HCT116 (cell line): ENCODE results near the gene SSMEM1. TPM values are rescaled to one million over a fixed set of nuclear protein-coding genes. Genes with fewer than 3 reads are reported as not detected.

Experiments used
- ATAC-seq: fragments of 200-7000 bp; cut with Tn5 transposase; 2 replicates; pipeline ENCODE4 v1.9.1; 2020; ENCODE audit warnings: mild to moderate bottlenecking, moderate library complexity
- BruUV-seq: library from RNA; stranded (reverse); fragments of 400-500 nt; replicated peaks from 2 replicates; lab custom pipeline; 2021; lab: Mats Ljungman, UMichigan
- CTCF ChIA-PET: fragments of 300-600 bp; sonication (Branson Sonifier 250); formaldehyde crosslinking; loops from one replicate; lab custom pipeline; 2021; ENCODE audit warnings: antibody characterized with exemption; lab: Charles Lee
- POLR2A ChIA-PET: fragments of 300-600, 350-600 bp; sonication (Branson Sonifier 250); formaldehyde crosslinking; loops from one replicate; lab custom pipeline; 2021; ENCODE audit warnings: antibody characterized with exemption; lab: Charles Lee
- RAD21 ChIA-PET, 2 experiments: fragments of 300-600 bp; sonication (Branson Sonifier 250); formaldehyde crosslinking; loops; one replicate each; lab custom pipeline; 2023; ENCODE audit warnings: low total read pairs in 2 of 2; ENCODE audit not compliant: uncharacterized antibody in 2 of 2, unreplicated experiment in 2 of 2, low non-redundant PET in 1 of 2; lab: Charles Lee
- DNase-seq: peaks from one replicate; pipeline ENCODE4 v3.0.0-alpha.2; 2010; ENCODE audit warnings: low read depth, low spot score
- H2AFZ ChIP-seq: fragments of 200-600 bp; shearing (Covaris generic), sonication (generic); 2 replicates; pipeline ENCODE4 v1.6.1; 2017; ENCODE audit warnings: low read depth, mixed run types, mixed read lengths, antibody characterized with exemption, low read length; ENCODE audit not compliant: poor library complexity, severe bottlenecking
- H3K27ac ChIP-seq: 2 replicates; pipeline ENCODE4 v1.5.1; 2012; ENCODE audit warnings: low read depth, low read length
- H3K27me3 ChIP-seq: fragments of 200-600 bp; sonication (generic); 2 replicates; pipeline ENCODE4 v1.6.1; 2016; ENCODE audit warnings: mixed run types, low read length, mixed read lengths; ENCODE audit not compliant: insufficient read depth
- H3K36me3 ChIP-seq, 2 experiments: fragments of 200-500 bp in 1 of 2; fragments of 200-600 bp in 1 of 2; sonication (Bioruptor generic) in 1 of 2; sonication (generic) in 1 of 2; 2 replicates each; pipeline versions ENCODE4 v1.5.1 to v1.6.1; 2014 to 2016; ENCODE audit warnings: low read length in 2 of 2, inconsistent platforms in 1 of 2, mixed read lengths in 1 of 2, mixed run types in 1 of 2; ENCODE audit not compliant: insufficient read depth in 2 of 2, control insufficient read depth in 1 of 2
- H3K4me1 ChIP-seq, 2 experiments: fragments of 200-600 bp in 1 of 2; sonication (generic) in 1 of 2; 2 replicates each; pipeline versions ENCODE4 v1.5.1 to v1.6.1; 2012 to 2017; ENCODE audit warnings: low read length in 2 of 2, inconsistent platforms in 1 of 2, mild to moderate bottlenecking in 1 of 2, mixed read lengths in 1 of 2, mixed run types in 1 of 2, moderate library complexity in 1 of 2; ENCODE audit not compliant: insufficient read depth in 2 of 2, control insufficient read depth in 1 of 2
- H3K4me2 ChIP-seq: fragments of 200-600 bp; sonication (generic); 2 replicates; pipeline ENCODE4 v1.6.1; 2017; ENCODE audit warnings: mixed run types, low read length, mixed read lengths
- H3K4me3 ChIP-seq, 2 experiments: fragments of 200-600 bp in 1 of 2; sonication (generic) in 1 of 2; replicated peaks in 1 of 2; 2 replicates each; pipeline ENCODE4 v1.5.1; 2011 to 2016; ENCODE audit warnings: low read length in 2 of 2, control low read depth in 1 of 2, low read depth in 1 of 2, mild to moderate bottlenecking in 1 of 2, mixed read lengths in 1 of 2, mixed run types in 1 of 2
- H3K79me2 ChIP-seq: fragments of 200-600 bp; sonication (generic); 2 replicates; pipeline ENCODE4 v1.6.1; 2017; ENCODE audit warnings: mild to moderate bottlenecking, mixed run types, low read length, moderate library complexity, mixed read lengths; ENCODE audit not compliant: insufficient read depth
- H3K9ac ChIP-seq: fragments of 200-600 bp; sonication (generic); 2 replicates; pipeline ENCODE4 v1.6.1; 2016; ENCODE audit warnings: low read length, mixed read lengths
- H3K9me2 ChIP-seq: fragments of 200-600 bp; sonication (generic), shearing (Covaris generic); 2 replicates; pipeline ENCODE4 v1.6.1; 2017; ENCODE audit warnings: mixed run types, mild to moderate bottlenecking, moderate library complexity; ENCODE audit not compliant: insufficient read depth
- H3K9me3 ChIP-seq, 2 experiments: fragments of 200-500 bp in 1 of 2; fragments of 200-600 bp in 1 of 2; sonication (Bioruptor generic) in 1 of 2; sonication (generic) in 1 of 2; 2 replicates each; pipeline ENCODE4 v1.6.1; 2014 to 2017; ENCODE audit warnings: low read length in 2 of 2, mixed read lengths in 2 of 2, inconsistent platforms in 1 of 2, low read depth in 1 of 2, mild to moderate bottlenecking in 1 of 2, mixed run types in 1 of 2, moderate library complexity in 1 of 2; ENCODE audit not compliant: control insufficient read depth in 1 of 2, insufficient read depth in 1 of 2
- H4K20me1 ChIP-seq: fragments of 200-600 bp; sonication (generic), shearing (Covaris generic); 2 replicates; pipeline ENCODE4 v1.6.1; 2017; ENCODE audit warnings: mixed run types, mild to moderate bottlenecking, moderate library complexity; ENCODE audit not compliant: insufficient read depth
- CEBPB ChIP-seq: IDR thresholded peaks from 2 replicates; pipeline ENCODE4 v1.6.1; 2012; ENCODE audit warnings: low read depth
- CTCF ChIP-seq, 3 experiments: fragments of 200-600 bp in 1 of 3; sonication (generic) in 1 of 3; IDR thresholded peaks in 2 of 3; conservative IDR thresholded peaks in 1 of 3; 2 replicates each; pipeline ENCODE4 v1.5.1; 2012 to 2017; ENCODE audit warnings: low read depth in 2 of 3, low read length in 2 of 3, antibody characterized with exemption in 1 of 3, borderline replicate concordance in 1 of 3, control low read depth in 1 of 3, mild to moderate bottlenecking in 1 of 3, mixed read lengths in 1 of 3, mixed run types in 1 of 3, moderate library complexity in 1 of 3; ENCODE audit not compliant: insufficient read depth in 1 of 3
- EZH2 ChIP-seq: fragments of 200-600 bp; sonication (generic); IDR thresholded peaks from 2 replicates; pipeline ENCODE4 v1.6.1; 2017; ENCODE audit warnings: antibody characterized with exemption, mixed run types
- FOSL1 ChIP-seq: IDR thresholded peaks from 2 replicates; pipeline ENCODE4 v1.6.1; 2012; ENCODE audit warnings: low read depth
- RAD21 ChIP-seq: IDR thresholded peaks from 2 replicates; pipeline ENCODE4 v1.6.1; 2012; ENCODE audit warnings: low read depth, mild to moderate bottlenecking
- REST ChIP-seq: IDR thresholded peaks from 2 replicates; pipeline ENCODE4 v1.6.1; 2012; ENCODE audit warnings: low read depth
- SIN3A ChIP-seq: IDR thresholded peaks from 2 replicates; pipeline ENCODE4 v1.6.1; 2012; ENCODE audit warnings: low read depth
- SRF ChIP-seq: IDR thresholded peaks from 2 replicates; pipeline ENCODE4 v1.6.1; 2012; ENCODE audit warnings: low read depth
- TCF7L2 ChIP-seq: IDR thresholded peaks from 2 replicates; pipeline ENCODE4 v1.7.0; 2011; ENCODE audit warnings: borderline replicate concordance, inconsistent platforms; ENCODE audit not compliant: insufficient read depth, insufficient read length; ENCODE audit errors: extremely low read depth
- YY1 ChIP-seq: IDR thresholded peaks from 2 replicates; pipeline ENCODE4 v1.6.1; 2011; ENCODE audit warnings: low read length, low read depth, moderate library complexity, mild to moderate bottlenecking; ENCODE audit not compliant: insufficient replicate concordance; ENCODE audit errors: extremely low read depth
- ZFX ChIP-seq: fragments of 450-650 bp; IDR thresholded peaks from 2 replicates; pipeline ENCODE4 v1.6.1; 2017
- ZNF274 ChIP-seq: fragments of 200-500 bp; sonication (Bioruptor generic); IDR thresholded peaks from 2 replicates; pipeline ENCODE4 v1.6.1; 2014; ENCODE audit warnings: mild to moderate bottlenecking, low read depth, low read length, inconsistent platforms
- intact Hi-C: fragments of 100-400 bp; cut with micrococcal nuclease; formaldehyde crosslinking; loops from 2 replicates; pipeline ENCODE4 v1.10.0; 2022
- total RNA-seq: library from RNA; stranded (reverse); gene quantifications from one replicate; pipeline ENCODE4 v1.2.1, GENCODE V29; 2021; ENCODE audit not compliant: unreplicated experiment
- TF ChIP-seq, protein P1 (sequence below): IDR thresholded peaks from 2 replicates; pipeline ENCODE4 v1.6.1; 2011; ENCODE audit warnings: mild to moderate bottlenecking, low read length, moderate library complexity; ENCODE audit not compliant: insufficient replicate concordance; ENCODE audit errors: extremely low read depth
- TF ChIP-seq, protein P2 (sequence below): IDR thresholded peaks from 2 replicates; pipeline ENCODE4 v1.6.1; 2012

Gene SSMEM1
- total RNA-seq, 1 experiment from 2014 or later = not detected

- Histone ChIP-seq H3K9me3 (no peaks in the 10 kb centered on the region), H3K79me2 (no peaks in the 10 kb centered on the region), H4K20me1 (no peaks in the 10 kb centered on the region), H3K27me3 (no peaks in the 10 kb centered on the region), H3K9ac (no peak overlapping the region), H3K4me3 (no peak overlapping the region), H3K9me2 (no peaks in the 10 kb centered on the region), H3K4me1 (no peaks in the 10 kb centered on the region), H3K36me3 (no peaks in the 10 kb centered on the region), H2AFZ (no peak overlapping the region), H3K27ac (no peak overlapping the region), H3K4me2 (no peak overlapping the region)
- DNase-seq (no peak), ATAC-seq (no peak)
- intact Hi-C loops = no loop called here
- no TSS peak for BruUV-seq
- ChIA-PET POLR2A (no interaction called here), CTCF (no interaction called here), RAD21 (no interaction called here)
- no peak for TF ChIP-seq REST
- TF ChIP-seq CTCF (IDR thresholded peaks at IDR 0.05 in 2 of 3, conservative IDR thresholded peaks at IDR 0.05 in 1 of 3; ENCODE audit: borderline replicate concordance in 1 of 3, insufficient read depth in 1 of 3, low read depth in 2 of 3, low read length in 2 of 3) = no peak
- TF ChIP-seq TCF7L2 = no peak
- no peak for TF ChIP-seq CEBPB
- no peak for TF ChIP-seq SRF
- TF ChIP-seq ZFX = no peak
- TF ChIP-seq RAD21 = no peak
- TF ChIP-seq, protein P1, sequence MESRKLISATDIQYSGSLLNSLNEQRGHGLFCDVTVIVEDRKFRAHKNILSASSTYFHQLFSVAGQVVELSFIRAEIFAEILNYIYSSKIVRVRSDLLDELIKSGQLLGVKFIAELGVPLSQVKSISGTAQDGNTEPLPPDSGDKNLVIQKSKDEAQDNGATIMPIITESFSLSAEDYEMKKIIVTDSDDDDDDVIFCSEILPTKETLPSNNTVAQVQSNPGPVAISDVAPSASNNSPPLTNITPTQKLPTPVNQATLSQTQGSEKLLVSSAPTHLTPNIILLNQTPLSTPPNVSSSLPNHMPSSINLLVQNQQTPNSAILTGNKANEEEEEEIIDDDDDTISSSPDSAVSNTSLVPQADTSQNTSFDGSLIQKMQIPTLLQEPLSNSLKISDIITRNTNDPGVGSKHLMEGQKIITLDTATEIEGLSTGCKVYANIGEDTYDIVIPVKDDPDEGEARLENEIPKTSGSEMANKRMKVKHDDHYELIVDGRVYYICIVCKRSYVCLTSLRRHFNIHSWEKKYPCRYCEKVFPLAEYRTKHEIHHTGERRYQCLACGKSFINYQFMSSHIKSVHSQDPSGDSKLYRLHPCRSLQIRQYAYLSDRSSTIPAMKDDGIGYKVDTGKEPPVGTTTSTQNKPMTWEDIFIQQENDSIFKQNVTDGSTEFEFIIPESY = no peak
- TF ChIP-seq, protein P2, sequence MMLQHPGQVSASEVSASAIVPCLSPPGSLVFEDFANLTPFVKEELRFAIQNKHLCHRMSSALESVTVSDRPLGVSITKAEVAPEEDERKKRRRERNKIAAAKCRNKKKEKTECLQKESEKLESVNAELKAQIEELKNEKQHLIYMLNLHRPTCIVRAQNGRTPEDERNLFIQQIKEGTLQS = no peak
- TF ChIP-seq EZH2 = no peak
- TF ChIP-seq FOSL1 = no peak
- no peak for TF ChIP-seq SIN3A
- TF ChIP-seq ZNF274 = no peak
- TF ChIP-seq YY1 = no peak
Measured at GRCh38 chr7:130256704-130257103, 49.0 kb downstream of the SSMEM1 start.
